Measurements from ENCODE around the gene CEP164. TPM values are rescaled to one million over a fixed set of nuclear protein-coding genes. Genes with fewer than 3 reads are reported as not detected.
A peak's percentile ranks its signal among the peaks of the same experiment; 100 is the strongest.

The CEP164 gene
- total and polyA plus RNA-seq, 5 experiments from 2014 or later = 11.3 to 45.4 (median 15.6) TPM

- DNase-seq = no peak
- Mint-ChIP-seq H3K4me1 (no peaks in the 10 kb centered on the region), H3K27me3 (peaks cover 0 to 12% (median 3%) of the 10 kb centered on the region in 5 donors), H3K4me3 (no peak overlapping the region), H3K9me3 (no peaks in the 10 kb centered on the region), H3K27ac (no peak overlapping the region), H3K36me3 (no peaks in the 10 kb centered on the region)
- POLR2A ChIA-PET = no interaction called here
- no peak for ATAC-seq
These were observed 106.8 kb downstream of the CEP164 start for GRCh38 chr11:117434481-117434880.

- Mint-ChIP-seq H3K27ac (no peak overlapping the region), H3K9me3 (no peaks in the 10 kb centered on the region), H3K27me3 (peaks cover 0 to 14% (median 10%) of the 10 kb centered on the region in 5 donors), H3K4me3 (no peak overlapping the region), H3K4me1 (no peaks in the 10 kb centered on the region), H3K36me3 (peaks cover 0 to 4% (median 0%) of the 10 kb centered on the region in 3 donors)
- ATAC-seq = no peak
- POLR2A ChIA-PET = no interaction called here
- DNase-seq = peak in 1 of 10 donors; percentile 8
These were observed 107.7 kb downstream of the CEP164 start for GRCh38 chr11:117435326-117435725.

- ATAC-seq = no peak
These were observed 109.6 kb downstream of the CEP164 start for GRCh38 chr11:117437041-117437790.

GRCh38 chr11:117437791-117438130 is 110.1 kb downstream of the CEP164 start:
- peaks cover 0 to 12% (median 0%) of the 10 kb centered on the region in 4 donors for H3K4me1 Mint-ChIP-seq
- no peaks in the 10 kb centered on the region for H3K9me3 Mint-ChIP-seq
- POLR2A ChIA-PET = no interaction called here
- H3K27me3 Mint-ChIP-seq = peaks cover 9 to 34% (median 27%) of the 10 kb centered on the region in 5 donors
- H3K4me3 Mint-ChIP-seq = no peak overlapping the region
- peaks cover 0 to 4% (median 0%) of the 10 kb centered on the region in 3 donors for H3K36me3 Mint-ChIP-seq
- H3K27ac Mint-ChIP-seq = no peak overlapping the region
- DNase-seq (peak in 1 of 10 donors; percentile 49), ATAC-seq (no peak)

More at GRCh38 chr11:117437041-117437790, 109.6 kb downstream of the CEP164 start:
- Mint-ChIP-seq H3K36me3 (peaks cover 0 to 4% (median 0%) of the 10 kb centered on the region in 3 donors), H3K4me1 (peaks cover 0 to 11% (median 0%) of the 10 kb centered on the region in 4 donors), H3K4me3 (no peak overlapping the region), H3K27me3 (peaks cover 7 to 29% (median 24%) of the 10 kb centered on the region in 5 donors), H3K9me3 (no peaks in the 10 kb centered on the region), H3K27ac (peak overlapping the region in 2 of 10 donors; percentile 44 to 63)
- POLR2A ChIA-PET = no interaction called here
- DNase-seq = peak in 1 of 10 donors; percentile 38

GRCh38 chr11:117438371-117439000 is 110.8 kb downstream of the CEP164 start:
- no peaks in the 10 kb centered on the region for H3K9me3 Mint-ChIP-seq
- no peak for ATAC-seq

GRCh38 chr11:117439256-117439655 is 111.6 kb downstream of the CEP164 start:
- DNase-seq (peak in 1 of 10 donors; percentile 53), ATAC-seq (no peak)
- Mint-ChIP-seq H3K4me3 (no peak overlapping the region), H3K4me1 (peaks cover 0 to 12% (median 0%) of the 10 kb centered on the region in 4 donors), H3K36me3 (peaks cover 0 to 4% (median 0%) of the 10 kb centered on the region in 3 donors), H3K27ac (no peak overlapping the region), H3K9me3 (no peaks in the 10 kb centered on the region), H3K27me3 (peaks cover 9 to 49% (median 34%) of the 10 kb centered on the region in 5 donors)
- POLR2A ChIA-PET = no interaction called here

More at GRCh38 chr11:117438371-117439000, 110.8 kb downstream of the CEP164 start:
- no peak overlapping the region for H3K27ac Mint-ChIP-seq
- peaks cover 9 to 42% (median 29%) of the 10 kb centered on the region in 5 donors for H3K27me3 Mint-ChIP-seq
- H3K36me3 Mint-ChIP-seq = peaks cover 0 to 4% (median 0%) of the 10 kb centered on the region in 3 donors
- DNase-seq = peak in 1 of 10 donors; percentile 53
- H3K4me3 Mint-ChIP-seq = no peak overlapping the region
- POLR2A ChIA-PET = no interaction called here
- peaks cover 0 to 12% (median 0%) of the 10 kb centered on the region in 4 donors for H3K4me1 Mint-ChIP-seq

- peak overlapping the region in 2 of 10 donors; percentile 34 to 51 for H3K27ac Mint-ChIP-seq
- no peak overlapping the region for H3K4me3 Mint-ChIP-seq
- POLR2A ChIA-PET = no interaction called here
- H3K27me3 Mint-ChIP-seq = peaks cover 9 to 58% (median 39%) of the 10 kb centered on the region in 5 donors
- H3K9me3 Mint-ChIP-seq = no peaks in the 10 kb centered on the region
- DNase-seq (peak in 1 of 10 donors; percentile 35), ATAC-seq (no peak)
- H3K4me1 Mint-ChIP-seq = peaks cover 0 to 12% (median 0%) of the 10 kb centered on the region in 4 donors
- H3K36me3 Mint-ChIP-seq = peaks cover 0 to 4% (median 0%) of the 10 kb centered on the region in 3 donors
These were observed 112.6 kb downstream of the CEP164 start for GRCh38 chr11:117440258-117440657.

GRCh38 chr11:117441146-117441975 is 113.7 kb downstream of the CEP164 start:
- H3K4me1 Mint-ChIP-seq = peaks cover 0 to 12% (median 0%) of the 10 kb centered on the region in 4 donors
- peaks cover 9 to 58% (median 38%) of the 10 kb centered on the region in 5 donors for H3K27me3 Mint-ChIP-seq
- peak overlapping the region in 1 of 10 donors; percentile 25 for H3K27ac Mint-ChIP-seq
- DNase-seq = peak in 1 of 10 donors; percentile 28
- H3K4me3 Mint-ChIP-seq = no peak overlapping the region
- POLR2A ChIA-PET = no interaction called here
- no peak for ATAC-seq
- H3K9me3 Mint-ChIP-seq = no peaks in the 10 kb centered on the region
- peaks cover 0 to 4% (median 0%) of the 10 kb centered on the region in 3 donors for H3K36me3 Mint-ChIP-seq

- no peak overlapping the region for H3K27ac Mint-ChIP-seq
- H3K27me3 Mint-ChIP-seq = peaks cover 9 to 58% (median 29%) of the 10 kb centered on the region in 5 donors
- DNase-seq (peak in 1 of 10 donors; percentile 2), ATAC-seq (no peak)
- H3K4me1 Mint-ChIP-seq = peaks cover 0 to 12% (median 0%) of the 10 kb centered on the region in 4 donors
- no peaks in the 10 kb centered on the region for H3K9me3 Mint-ChIP-seq
- H3K36me3 Mint-ChIP-seq = peaks cover 0 to 4% (median 0%) of the 10 kb centered on the region in 3 donors
- POLR2A ChIA-PET = no interaction called here
- no peak overlapping the region for H3K4me3 Mint-ChIP-seq
These were observed 114.6 kb downstream of the CEP164 start for GRCh38 chr11:117442049-117442868.

- Mint-ChIP-seq H3K27ac (no peak overlapping the region), H3K4me3 (no peak overlapping the region), H3K27me3 (peaks cover 9 to 62% (median 28%) of the 10 kb centered on the region in 5 donors), H3K36me3 (peaks cover 0 to 4% (median 0%) of the 10 kb centered on the region in 3 donors), H3K9me3 (no peaks in the 10 kb centered on the region), H3K4me1 (peaks cover 0 to 12% (median 0%) of the 10 kb centered on the region in 4 donors)
- DNase-seq (no peak), ATAC-seq (no peak)
- POLR2A ChIA-PET = no interaction called here
These were observed 115.2 kb downstream of the CEP164 start for GRCh38 chr11:117442869-117443239.

GRCh38 chr11:117443266-117444186 is 115.9 kb downstream of the CEP164 start:
- peaks cover 0 to 12% (median 0%) of the 10 kb centered on the region in 4 donors for H3K4me1 Mint-ChIP-seq
- ATAC-seq (no peak), DNase-seq (no peak)
- POLR2A ChIA-PET = no interaction called here
- no peak overlapping the region for H3K4me3 Mint-ChIP-seq
- peaks cover 9 to 69% (median 28%) of the 10 kb centered on the region in 5 donors for H3K27me3 Mint-ChIP-seq
- H3K27ac Mint-ChIP-seq = no peak overlapping the region
- H3K36me3 Mint-ChIP-seq = peaks cover 0 to 4% (median 0%) of the 10 kb centered on the region in 3 donors
- H3K9me3 Mint-ChIP-seq = no peaks in the 10 kb centered on the region

All from naive thymus-derived CD8-positive, alpha-beta T cell (primary cell).